Activated CD8-positive, alpha-beta memory T cell treated with anti-CD3 and anti-CD28 coated beads, Interleukin-2, amount 50 U/mL, for 24 hours (primary cell): Measurements from ENCODE around the gene PAMR1.

Source experiments
- DNase-seq: peaks from one replicate; pipeline ENCODE4 v3.0.0-alpha.2; 2020; ENCODE audit errors: extremely low read depth

Gene PAMR1

DNA sequence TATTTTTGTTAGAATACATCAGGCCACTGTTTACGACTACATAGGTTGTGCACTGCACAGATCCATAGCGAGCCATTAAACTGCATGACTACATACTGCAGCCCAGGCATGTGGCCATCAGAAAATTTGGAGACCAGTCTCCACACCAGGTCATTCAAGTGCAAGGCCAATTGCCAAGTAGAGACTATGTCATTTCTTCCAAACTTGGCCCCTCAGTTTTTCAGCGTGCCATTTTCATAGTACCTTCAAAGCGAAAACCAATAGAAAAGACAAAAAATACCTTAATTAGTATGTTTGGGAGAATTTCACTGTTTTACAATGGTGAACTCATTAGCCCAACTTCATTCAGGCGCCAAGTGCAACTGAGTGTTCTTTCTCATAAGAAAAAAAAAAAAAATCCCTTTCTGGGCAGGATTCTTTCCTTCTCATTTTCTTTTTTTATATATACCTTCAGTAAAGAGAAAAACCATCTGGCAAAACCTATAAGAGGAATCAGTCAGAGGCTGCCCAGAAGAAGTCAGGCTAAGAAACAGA is 30.4 kb downstream of the PAMR1 start:
- DNase-seq = no peak

GRCh38 chr11:35491231-35491871 is 34.1 kb downstream of the PAMR1 start:
- DNase-seq = no peak

DNA sequence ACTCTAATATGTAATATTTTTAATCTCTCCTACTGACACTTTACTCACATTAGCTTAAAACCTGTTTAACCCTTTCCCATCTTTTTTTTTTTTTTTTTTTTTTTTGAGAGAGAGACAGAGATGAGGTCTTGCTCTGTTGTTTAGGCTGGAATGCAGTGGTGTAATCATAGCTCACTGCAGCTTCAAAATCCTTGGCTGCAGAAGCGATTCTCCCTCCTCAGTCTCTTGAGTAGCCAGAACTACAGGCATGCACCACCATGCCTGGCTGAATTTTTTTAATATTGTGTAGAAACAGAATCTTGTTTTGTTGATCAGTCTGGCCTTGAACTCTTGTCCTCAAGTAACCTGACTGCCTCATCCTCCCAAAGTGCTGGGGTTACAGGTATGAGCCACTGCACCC is 37.3 kb downstream of the PAMR1 start:
- no peak for DNase-seq

DNA sequence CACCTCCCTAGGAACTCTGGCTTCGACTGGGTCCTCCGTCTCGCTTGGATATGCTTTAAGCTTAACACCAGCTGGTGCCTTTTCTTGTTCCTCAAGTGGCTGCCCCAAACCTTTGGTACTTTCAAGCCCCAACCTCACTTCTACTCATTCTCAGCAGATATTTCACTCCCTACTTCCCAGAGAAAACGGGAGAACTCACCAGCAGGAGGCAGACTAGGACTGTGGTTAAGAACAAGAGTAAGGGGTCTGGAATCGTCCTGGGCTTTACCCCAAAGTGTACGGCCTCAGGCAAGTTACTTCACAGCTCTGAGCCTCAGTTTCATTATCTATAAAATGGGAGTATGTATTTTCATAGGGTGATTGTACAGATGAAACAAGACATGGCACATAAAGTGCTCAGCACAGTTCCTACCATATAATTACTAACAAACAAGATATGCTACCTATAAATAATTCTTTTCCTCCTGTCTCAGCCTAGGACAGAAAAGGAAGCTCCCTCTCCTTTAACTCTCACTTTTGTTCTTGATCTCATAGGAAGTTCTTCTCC is 37.8 kb downstream of the PAMR1 start:
- no peak for DNase-seq

- no peak for DNase-seq
Measured at GRCh38 chr11:35486934-35487333, 38.5 kb downstream of the PAMR1 start.

GRCh38 chr11:35486446-35486845 is 39.0 kb downstream of the PAMR1 start:
- DNase-seq = no peak

DNA sequence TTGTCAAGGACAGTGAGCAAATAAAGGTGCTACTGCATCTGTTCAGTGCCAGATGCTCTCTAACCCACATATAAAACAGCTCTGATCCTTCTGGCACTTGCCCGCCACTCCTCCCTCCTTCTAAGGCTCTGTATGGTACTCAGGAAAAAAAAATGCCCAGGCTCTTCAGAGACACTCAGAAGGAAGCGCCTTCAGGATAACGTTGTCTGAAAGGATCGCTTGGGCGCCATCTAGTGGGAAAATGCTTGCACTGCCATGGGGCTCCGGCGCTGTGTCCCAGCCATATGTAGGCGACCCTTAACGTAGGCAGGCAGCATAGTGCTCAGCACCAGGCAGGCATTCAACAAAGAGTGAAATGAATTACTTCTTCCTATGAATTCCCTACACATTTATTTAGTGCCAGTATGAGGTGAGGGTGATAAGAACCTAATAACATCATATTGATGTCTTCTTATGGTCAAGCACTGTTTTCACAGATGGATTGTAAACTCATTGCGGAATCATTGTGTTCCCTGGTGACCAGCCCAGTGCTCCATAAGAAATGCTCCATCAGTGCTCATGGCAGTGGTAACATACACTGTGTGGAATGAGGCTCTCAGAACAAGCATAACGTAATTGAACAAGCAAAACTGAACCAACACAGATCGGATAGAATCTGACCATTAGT is 39.6 kb downstream of the PAMR1 start:
- peak; percentile 56 for DNase-seq

- DNase-seq = no peak
Measured at GRCh38 chr11:35484435-35484834, 41.0 kb downstream of the PAMR1 start.

DNA sequence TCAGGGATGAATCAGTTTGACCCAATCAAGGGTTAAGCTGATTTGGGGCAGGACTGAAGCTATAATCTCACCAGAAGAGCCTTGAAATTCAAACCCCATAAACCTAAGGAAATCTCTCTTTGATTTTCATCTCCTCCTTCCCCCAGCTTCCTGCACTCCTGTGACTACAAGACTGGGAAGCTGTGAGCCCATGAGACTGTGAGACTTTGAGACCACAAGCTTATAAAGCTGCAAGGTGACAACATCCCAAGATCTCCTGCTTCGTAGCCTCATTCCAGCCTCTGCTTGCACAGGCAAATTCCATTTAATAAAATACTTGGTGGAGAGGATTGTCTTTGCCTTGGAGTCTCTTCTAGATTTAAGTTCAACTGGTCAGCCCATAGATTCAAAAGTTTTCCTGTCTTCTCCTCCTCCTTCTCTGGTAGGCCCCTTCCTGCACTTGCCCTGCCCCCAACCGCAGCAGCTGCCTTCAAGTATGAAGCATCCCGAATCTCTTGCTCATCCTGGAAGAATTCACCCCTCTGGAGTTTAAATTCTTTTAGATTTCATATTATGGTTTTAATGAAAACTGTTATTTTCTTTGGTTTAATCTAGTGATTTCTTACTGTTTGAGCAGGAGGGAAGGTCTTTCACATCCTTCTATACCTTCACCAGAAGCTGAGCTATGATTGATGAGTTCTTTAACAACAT is 42.1 kb downstream of the PAMR1 start:
- DNase-seq = no peak

DNA sequence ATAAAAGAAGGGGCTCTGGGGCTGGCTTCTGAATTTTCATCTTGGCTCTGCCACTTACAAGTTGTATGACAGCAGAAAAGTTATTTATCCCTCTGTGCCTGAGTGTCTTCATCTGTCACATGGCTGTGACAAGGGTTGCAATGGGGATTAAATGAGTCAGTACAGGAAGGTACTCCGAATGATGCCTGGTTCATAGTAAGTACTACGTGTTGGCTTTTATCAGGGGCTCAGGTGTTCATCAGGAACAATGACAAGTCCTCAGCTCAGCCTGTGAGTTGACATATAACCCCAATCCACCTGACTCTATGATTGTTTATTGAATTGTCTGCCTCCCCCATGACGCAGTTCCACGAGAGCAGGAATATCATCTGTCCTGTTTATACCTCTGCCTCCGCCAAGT is 45.7 kb downstream of the PAMR1 start:
- DNase-seq = no peak

GRCh38 chr11:35478471-35479091 is 46.8 kb downstream of the PAMR1 start:
- DNase-seq = no peak

DNA sequence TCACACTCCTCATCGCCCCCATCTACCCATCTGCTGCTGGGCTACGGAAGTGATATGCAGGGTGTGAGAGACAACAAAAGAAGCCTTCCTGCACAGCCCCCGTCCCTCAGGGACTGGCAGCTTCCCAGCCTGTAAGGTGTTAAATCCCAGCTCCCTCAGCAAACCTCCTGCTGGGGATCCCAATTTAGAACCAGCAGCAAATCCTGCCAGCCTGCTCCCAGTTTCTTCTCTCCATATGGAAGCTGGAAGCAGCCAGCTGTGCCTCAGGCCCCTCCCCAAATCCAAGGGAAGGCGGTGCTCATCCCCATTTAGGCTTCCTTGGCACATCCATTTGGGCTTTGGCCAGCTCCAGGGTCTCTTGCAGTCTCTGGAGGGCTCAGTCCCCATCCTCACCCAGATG is 47.5 kb downstream of the PAMR1 start:
- no peak for DNase-seq

DNA sequence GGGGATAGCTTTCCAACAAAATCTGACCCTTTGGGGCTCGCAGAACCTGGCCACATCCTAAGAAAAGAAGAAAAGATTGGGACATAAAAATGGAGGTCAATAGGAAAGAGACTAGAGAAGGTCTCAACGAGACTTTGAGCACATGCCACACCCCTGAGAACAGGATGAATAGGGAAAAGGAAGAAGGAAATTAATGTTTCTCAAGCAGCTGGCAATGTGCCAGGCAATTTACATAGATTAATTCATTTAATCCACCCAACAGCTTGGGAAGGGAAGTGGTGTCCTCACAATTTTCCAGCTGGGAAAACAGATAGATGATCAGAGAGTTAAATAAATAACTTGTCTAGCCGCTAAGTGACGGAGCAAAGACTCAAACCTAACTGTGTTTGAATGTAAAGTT is 50.7 kb downstream of the PAMR1 start:
- DNase-seq = no peak

- DNase-seq = no peak
Measured at GRCh38 chr11:35473795-35474374, 51.5 kb downstream of the PAMR1 start.

GRCh38 chr11:35470616-35471015 is 54.8 kb downstream of the PAMR1 start:
- no peak for DNase-seq

DNA sequence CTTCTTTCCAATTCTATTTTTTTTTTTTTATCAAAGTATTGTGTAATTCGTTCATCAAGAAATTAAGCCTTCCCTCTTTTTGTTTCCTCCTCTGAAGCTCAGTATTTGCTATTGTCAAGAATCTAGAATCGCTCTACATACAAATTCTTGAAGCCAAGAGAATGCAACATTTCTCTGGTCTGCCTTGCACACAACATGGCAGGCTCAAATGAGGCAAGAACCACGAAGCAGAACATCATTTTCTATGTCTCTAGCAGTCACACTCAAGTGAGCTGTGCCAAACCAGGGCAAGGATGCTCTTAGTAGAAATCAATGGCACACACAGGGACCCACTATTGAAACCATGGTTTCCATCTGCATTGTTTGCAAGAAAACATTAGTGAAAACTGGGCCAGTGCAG is 59.4 kb downstream of the PAMR1 start:
- no peak for DNase-seq

GRCh38 chr11:35464308-35464707 is 61.1 kb downstream of the PAMR1 start:
- DNase-seq = no peak

- no peak for DNase-seq
Measured at GRCh38 chr11:35463331-35463751, 62.1 kb downstream of the PAMR1 start.

DNA sequence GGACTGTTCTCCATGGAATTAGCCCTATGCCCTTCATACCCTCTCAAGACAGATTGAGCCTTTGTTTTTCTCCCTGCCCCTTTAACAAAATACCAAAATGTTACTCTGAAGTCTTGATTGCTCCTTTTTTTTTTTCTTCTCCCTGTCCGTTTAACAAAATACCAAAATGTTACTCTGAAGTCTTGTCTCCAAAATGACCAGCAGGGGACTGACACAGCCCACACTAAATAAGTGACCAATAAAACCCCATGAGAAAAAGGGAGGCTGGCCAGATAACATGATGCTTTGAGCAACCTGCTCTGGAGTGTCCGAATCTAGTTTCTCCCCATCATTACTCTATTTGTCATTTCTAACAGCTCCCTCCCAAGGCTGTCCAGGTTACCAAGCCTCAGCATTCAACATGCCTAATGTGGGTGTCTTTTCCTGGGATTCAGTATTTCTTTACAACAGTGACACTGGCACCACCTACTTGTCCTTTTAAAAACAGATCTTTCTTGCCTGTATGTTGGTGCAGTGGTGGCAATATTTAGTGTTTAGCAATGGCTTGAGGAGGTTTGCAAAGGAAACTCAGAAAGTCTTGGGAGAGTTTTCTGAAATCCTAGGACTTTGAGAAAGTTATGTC is 63.4 kb downstream of the PAMR1 start:
- DNase-seq = no peak

GRCh38 chr11:35459489-35459888 is 65.9 kb downstream of the PAMR1 start:
- no peak for DNase-seq

DNA sequence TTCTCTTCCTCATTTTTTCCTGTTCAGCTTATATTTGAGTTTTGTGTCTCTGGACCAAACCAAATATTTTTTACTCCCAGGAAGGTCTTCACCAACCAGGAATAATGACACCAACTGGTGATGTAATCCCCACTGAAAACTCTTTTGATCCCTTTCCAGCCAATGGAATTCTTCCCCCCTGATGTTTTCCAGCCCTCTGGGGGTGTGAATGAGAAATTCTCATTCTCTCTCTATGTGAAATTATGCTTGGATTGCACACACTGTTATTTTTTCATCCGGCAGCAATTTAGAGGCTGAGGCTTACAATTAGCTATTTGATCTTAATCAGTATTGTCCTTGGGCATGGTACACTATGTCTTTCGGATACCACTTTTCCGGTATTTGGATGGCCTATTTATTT is 66.6 kb downstream of the PAMR1 start:
- DNase-seq = no peak
